ENCODE measurements around the gene C9orf57. TPM values are rescaled to one million over a fixed set of nuclear protein-coding genes. Genes with fewer than 3 reads are reported as not detected.

The C9orf57 gene
- total RNA-seq, 1 donor from 2014 or later, result not detected

DNA sequence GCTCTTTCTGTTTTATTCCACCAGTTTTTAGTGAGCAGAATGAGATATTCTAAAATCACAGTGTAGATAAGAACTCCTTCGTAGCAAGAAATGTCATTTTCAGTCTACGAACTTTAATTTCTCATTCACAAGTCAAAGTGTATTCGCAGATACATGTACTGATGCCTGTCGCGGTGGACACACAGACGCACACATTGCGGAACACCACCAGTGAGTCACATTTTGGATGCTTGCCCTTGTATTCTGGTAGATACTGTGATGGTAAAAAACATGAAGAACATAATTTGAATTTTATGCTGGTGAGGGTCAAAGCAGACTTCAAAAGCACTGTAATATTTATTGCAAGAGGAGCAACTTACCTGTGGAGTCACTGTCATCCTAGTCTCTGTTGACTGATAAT lies 4.7 kb upstream of the C9orf57 start:
- ATAC-seq (ENCODE audit: low read depth) (no peak), DNase-seq (no peak)
- peaks cover 3% of the 10 kb centered on the region for H3K27me3 Mint-ChIP-seq
- CTCF ChIA-PET, result no interaction called here
- POLR2A ChIA-PET, result no interaction called here
- no peaks in the 10 kb centered on the region for H3K9me3 Mint-ChIP-seq
- no peak overlapping the region for H3K4me3 Mint-ChIP-seq
- intact Hi-C loops (cut with micrococcal nuclease), result no loop called here
- H3K4me1 Mint-ChIP-seq, result no peaks in the 10 kb centered on the region
- H3K36me3 Mint-ChIP-seq (ENCODE audit: low read depth), result no peaks in the 10 kb centered on the region
- TF ChIP-seq, protein P1, sequence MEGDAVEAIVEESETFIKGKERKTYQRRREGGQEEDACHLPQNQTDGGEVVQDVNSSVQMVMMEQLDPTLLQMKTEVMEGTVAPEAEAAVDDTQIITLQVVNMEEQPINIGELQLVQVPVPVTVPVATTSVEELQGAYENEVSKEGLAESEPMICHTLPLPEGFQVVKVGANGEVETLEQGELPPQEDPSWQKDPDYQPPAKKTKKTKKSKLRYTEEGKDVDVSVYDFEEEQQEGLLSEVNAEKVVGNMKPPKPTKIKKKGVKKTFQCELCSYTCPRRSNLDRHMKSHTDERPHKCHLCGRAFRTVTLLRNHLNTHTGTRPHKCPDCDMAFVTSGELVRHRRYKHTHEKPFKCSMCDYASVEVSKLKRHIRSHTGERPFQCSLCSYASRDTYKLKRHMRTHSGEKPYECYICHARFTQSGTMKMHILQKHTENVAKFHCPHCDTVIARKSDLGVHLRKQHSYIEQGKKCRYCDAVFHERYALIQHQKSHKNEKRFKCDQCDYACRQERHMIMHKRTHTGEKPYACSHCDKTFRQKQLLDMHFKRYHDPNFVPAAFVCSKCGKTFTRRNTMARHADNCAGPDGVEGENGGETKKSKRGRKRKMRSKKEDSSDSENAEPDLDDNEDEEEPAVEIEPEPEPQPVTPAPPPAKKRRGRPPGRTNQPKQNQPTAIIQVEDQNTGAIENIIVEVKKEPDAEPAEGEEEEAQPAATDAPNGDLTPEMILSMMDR (IDR thresholded peaks at IDR 0.05), result no peak
- H3K27ac Mint-ChIP-seq, result no peak overlapping the region

DNA sequence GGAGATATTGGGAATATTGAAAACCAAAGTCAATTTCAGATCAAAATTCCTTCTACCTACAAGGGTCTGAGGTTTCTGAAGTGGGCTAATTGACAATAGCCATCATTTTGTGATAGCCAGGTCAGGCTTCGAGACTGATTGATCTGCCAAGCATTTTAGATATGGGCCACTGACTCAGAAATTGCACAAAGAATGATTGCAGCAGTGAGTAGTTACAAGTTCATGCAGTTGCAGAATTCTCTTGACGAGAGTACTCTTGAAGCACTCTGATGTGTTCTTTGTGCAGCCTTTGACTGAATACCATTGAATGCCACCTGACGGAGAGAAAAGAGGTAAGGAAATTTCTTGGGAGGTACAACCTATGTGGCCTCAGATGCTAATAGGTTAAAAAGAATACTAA lies 8.3 kb downstream of the C9orf57 start:
- ChIA-PET CTCF (no interaction called here), POLR2A (no interaction called here)
- DNase-seq, result no peak
- H3K4me1 Mint-ChIP-seq, result no peaks in the 10 kb centered on the region
- TF ChIP-seq, protein P1 (IDR thresholded peaks at IDR 0.05), result no peak
- intact Hi-C loops (cut with micrococcal nuclease), result no loop called here
- no peaks in the 10 kb centered on the region for H3K9me3 Mint-ChIP-seq
- H3K4me3 Mint-ChIP-seq, result no peak overlapping the region
- ATAC-seq (ENCODE audit: low read depth), result no peak
- no peak overlapping the region for H3K27ac Mint-ChIP-seq
- H3K27me3 Mint-ChIP-seq, result peaks cover 4% of the 10 kb centered on the region
- no peaks in the 10 kb centered on the region for H3K36me3 Mint-ChIP-seq (ENCODE audit: low read depth)

DNA sequence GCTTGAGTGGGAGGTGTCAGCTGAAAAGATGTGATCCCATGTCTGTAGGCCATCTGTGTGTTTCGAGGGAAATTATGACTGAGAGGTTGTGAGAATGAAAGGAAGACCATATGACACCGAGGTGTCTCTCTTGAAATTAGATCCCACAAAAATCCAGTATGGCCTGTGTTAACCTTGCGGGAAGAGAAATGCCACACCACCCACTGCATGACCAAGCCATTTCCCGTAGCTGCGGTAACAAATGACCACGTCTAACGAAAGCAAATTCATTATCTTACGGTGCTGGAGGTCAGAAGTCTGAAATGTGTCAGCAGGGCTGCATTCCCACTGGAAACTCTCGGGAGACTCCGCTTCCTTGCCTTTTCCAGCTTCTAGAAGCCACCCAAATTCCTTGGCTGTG lies 11.6 kb downstream of the C9orf57 start:
- Mint-ChIP-seq H3K27me3 (peaks cover 5% of the 10 kb centered on the region), H3K27ac (no peak overlapping the region), H3K36me3 (ENCODE audit: low read depth) (no peaks in the 10 kb centered on the region), H3K9me3 (no peaks in the 10 kb centered on the region), H3K4me3 (no peak overlapping the region), H3K4me1 (no peaks in the 10 kb centered on the region)
- ChIA-PET POLR2A (no interaction called here), CTCF (interaction anchor here (1.2 kb wide), 1 partner anchor 10 kb away, joined by 5 read pairs; no protein-coding TSS in a partner anchor)
- intact Hi-C loops (cut with micrococcal nuclease), result no loop called here
- ATAC-seq (ENCODE audit: low read depth) (no peak), DNase-seq (no peak)
- TF ChIP-seq, protein P1 (IDR thresholded peaks at IDR 0.05), result no peak

DNA sequence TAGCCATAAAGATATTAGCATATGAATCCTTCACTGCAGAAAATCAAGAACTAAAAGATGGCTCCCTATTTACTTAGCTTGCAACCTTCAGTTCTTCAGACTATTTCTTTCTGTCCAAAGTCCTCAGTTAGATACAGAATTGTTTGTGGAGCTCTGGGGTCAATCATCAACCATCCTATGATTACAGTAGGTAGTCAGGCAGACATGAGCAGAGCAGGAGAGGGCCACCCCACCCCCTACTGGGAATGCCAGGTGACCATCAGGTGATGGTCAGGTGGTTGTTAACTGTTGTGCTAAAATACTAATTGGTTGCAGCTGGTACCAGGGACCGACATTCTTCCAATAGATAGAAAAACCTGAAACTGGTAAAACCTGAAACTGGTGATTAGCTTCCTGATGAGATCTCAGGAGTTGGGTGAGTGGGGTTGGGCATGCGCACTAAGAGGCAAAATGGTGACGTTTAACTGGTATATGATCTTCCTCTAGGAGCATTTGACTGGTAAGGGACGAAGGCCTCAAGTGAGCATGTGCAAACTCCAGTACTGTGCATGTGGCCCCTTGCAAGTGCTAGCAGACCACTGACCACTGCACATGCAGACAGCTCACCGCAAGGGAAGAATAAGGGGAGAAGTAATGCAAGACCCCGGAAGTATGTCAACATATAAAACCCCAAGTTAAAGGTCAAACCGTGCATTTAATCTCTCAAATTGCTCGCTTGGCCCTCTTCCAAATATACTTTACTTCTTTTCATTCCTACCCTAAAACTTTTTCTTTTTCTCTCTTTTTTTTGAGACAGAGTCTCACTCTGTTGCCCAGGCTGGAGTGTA lies 13.6 kb downstream of the C9orf57 start:
- DNase-seq (no peak), ATAC-seq (ENCODE audit: low read depth) (no peak)
- Mint-ChIP-seq H3K9me3 (no peaks in the 10 kb centered on the region), H3K36me3 (ENCODE audit: low read depth) (no peaks in the 10 kb centered on the region), H3K4me1 (no peaks in the 10 kb centered on the region), H3K4me3 (no peak overlapping the region), H3K27ac (no peak overlapping the region), H3K27me3 (peaks cover 3% of the 10 kb centered on the region)
- TF ChIP-seq, protein P1 (IDR thresholded peaks at IDR 0.05), result no peak
- CTCF ChIA-PET, result no interaction called here
- intact Hi-C loops (cut with micrococcal nuclease), result no loop called here
- POLR2A ChIA-PET, result no interaction called here

DNA sequence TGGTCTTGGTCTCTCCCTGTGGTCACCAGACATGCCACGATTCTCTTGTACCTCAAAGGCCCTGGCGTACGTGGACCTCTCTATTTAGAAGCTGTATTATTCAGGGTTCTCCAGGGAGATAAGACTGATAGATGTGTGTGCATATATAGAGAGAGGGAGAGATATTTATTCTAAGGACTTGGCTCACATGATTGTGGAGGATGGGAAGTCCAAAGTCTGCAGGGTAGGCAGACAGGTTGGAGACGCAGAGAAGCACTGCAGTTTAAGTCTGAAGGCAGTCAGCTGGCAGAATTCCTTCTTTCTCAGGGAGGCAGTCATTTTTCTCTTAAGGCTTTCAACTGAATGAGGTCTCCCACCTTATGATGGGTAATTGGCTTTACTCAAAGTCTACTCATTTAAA lies 16.3 kb downstream of the C9orf57 start:
- no peak for ATAC-seq (ENCODE audit: low read depth)

More for the DNA sequence above, 16.3 kb downstream of the C9orf57 start:
- POLR2A ChIA-PET, result no interaction called here
- Mint-ChIP-seq H3K27ac (no peak overlapping the region), H3K4me3 (no peak overlapping the region), H3K27me3 (peaks cover 4% of the 10 kb centered on the region), H3K36me3 (ENCODE audit: low read depth) (no peaks in the 10 kb centered on the region), H3K4me1 (peaks cover 3% of the 10 kb centered on the region), H3K9me3 (no peaks in the 10 kb centered on the region)
- intact Hi-C loops (cut with micrococcal nuclease), result no loop called here
- TF ChIP-seq, protein P1 (IDR thresholded peaks at IDR 0.05), result no peak
- no peak for DNase-seq
- CTCF ChIA-PET, result no interaction called here
